Measurements from ENCODE around the gene ADAM19. TPM values are rescaled to one million over a fixed set of nuclear protein-coding genes. Genes with fewer than 3 reads are reported as not detected.

Gene ADAM19
- total RNA-seq, 1 donor: 11.2 TPM

GRCh38 chr5:157606046-157606445 is 30.5 kb upstream of the ADAM19 start:
- H3K4me3 ChIP-seq (ENCODE audit: low read depth, low read length): no peak overlapping the region
- DNase-seq (ENCODE audit: low read depth): no peak
- no peak for TF ChIP-seq CTCF (IDR thresholded peaks at IDR 0.05; ENCODE audit: insufficient read depth, low read length)

GRCh38 chr5:157603333-157604190 is 28.0 kb upstream of the ADAM19 start:
- H3K4me3 ChIP-seq (ENCODE audit: low read depth, low read length): no peak overlapping the region
- no peak for TF ChIP-seq CTCF (IDR thresholded peaks at IDR 0.05; ENCODE audit: insufficient read depth, low read length)
- DNase-seq (ENCODE audit: low read depth): peak; percentile 76

- H3K4me3 ChIP-seq (ENCODE audit: low read depth, low read length): no peak overlapping the region
- peak; percentile 10 for DNase-seq (ENCODE audit: low read depth)
- no peak for TF ChIP-seq CTCF (IDR thresholded peaks at IDR 0.05; ENCODE audit: insufficient read depth, low read length)
Observed at GRCh38 chr5:157602505-157602904, 26.9 kb upstream of the ADAM19 start.

- no peak for DNase-seq (ENCODE audit: low read depth)
- H3K4me3 ChIP-seq (ENCODE audit: low read depth, low read length): no peak overlapping the region
- TF ChIP-seq CTCF (IDR thresholded peaks at IDR 0.05; ENCODE audit: insufficient read depth, low read length): no peak
Observed at GRCh38 chr5:157600252-157600651, 24.7 kb upstream of the ADAM19 start.

GRCh38 chr5:157599565-157599964 is 24.0 kb upstream of the ADAM19 start:
- TF ChIP-seq CTCF (IDR thresholded peaks at IDR 0.05; ENCODE audit: insufficient read depth, low read length): no peak
- no peak for DNase-seq (ENCODE audit: low read depth)

GRCh38 chr5:157598350-157598936 is 22.9 kb upstream of the ADAM19 start:
- no peak for TF ChIP-seq CTCF (IDR thresholded peaks at IDR 0.05; ENCODE audit: insufficient read depth, low read length)
- no peak overlapping the region for H3K4me3 ChIP-seq (ENCODE audit: low read depth, low read length)
- DNase-seq (ENCODE audit: low read depth): no peak

More at GRCh38 chr5:157599565-157599964, 24.0 kb upstream of the ADAM19 start:
- H3K4me3 ChIP-seq (ENCODE audit: low read depth, low read length): no peak overlapping the region
